WTC11 (cell line): Measurements from ENCODE around the gene MEX3D.

ENCODE experiments used
- ARID4B ChIP-seq: sonication (generic); formaldehyde crosslinking; IDR thresholded peaks from 2 replicates; pipeline ENCODE4 v1.8.0; 2023; ENCODE audit warnings: missing genetic modification reagents, mild to moderate bottlenecking, borderline replicate concordance
- ATF6 ChIP-seq: sonication (generic); formaldehyde crosslinking; IDR thresholded peaks from 2 replicates; pipeline ENCODE4 v1.8.1; 2023; ENCODE audit warnings: mild to moderate bottlenecking, missing genetic modification reagents
- CBFB ChIP-seq: sonication (generic); formaldehyde crosslinking; IDR thresholded peaks from 2 replicates; pipeline ENCODE4 v1.8.1; 2022; ENCODE audit warnings: mild to moderate bottlenecking, low read depth, missing genetic modification reagents
- CREB1 ChIP-seq: sonication (generic); formaldehyde crosslinking; IDR thresholded peaks from 2 replicates; pipeline ENCODE4 v1.8.0; 2023; ENCODE audit warnings: mild to moderate bottlenecking, missing genetic modification reagents
- FOXP4 ChIP-seq: sonication (generic); formaldehyde crosslinking; IDR thresholded peaks from 2 replicates; pipeline ENCODE4 v1.8.0; 2022; ENCODE audit warnings: mild to moderate bottlenecking, missing genetic modification reagents
- GABPB1 ChIP-seq: sonication (generic); formaldehyde crosslinking; IDR thresholded peaks from 2 replicates; pipeline ENCODE4 v1.8.1; 2023; ENCODE audit warnings: mild to moderate bottlenecking, missing genetic modification reagents
- JUN ChIP-seq: sonication (generic); formaldehyde crosslinking; IDR thresholded peaks from 2 replicates; pipeline ENCODE4 v1.8.0; 2023; ENCODE audit warnings: mild to moderate bottlenecking, missing genetic modification reagents
- NFYB ChIP-seq: sonication (generic); formaldehyde crosslinking; conservative IDR thresholded peaks from 2 replicates; pipeline ENCODE4 v1.8.0; 2022; ENCODE audit warnings: low read depth, missing genetic modification reagents
- NR2C2 ChIP-seq: sonication (generic); formaldehyde crosslinking; IDR thresholded peaks from 2 replicates; pipeline ENCODE4 v1.8.0; 2022; ENCODE audit warnings: mild to moderate bottlenecking, missing genetic modification reagents
- ZNF232 ChIP-seq: sonication (generic); formaldehyde crosslinking; IDR thresholded peaks from 2 replicates; pipeline ENCODE4 v1.8.0; 2022; ENCODE audit warnings: mild to moderate bottlenecking, missing genetic modification reagents
- TF ChIP-seq, protein P1 (sequence below): fragments of 200-600 bp; IDR thresholded peaks from 2 replicates; pipeline ENCODE4 v1.8.0; 2022; ENCODE audit warnings: antibody characterized with exemption
- TF ChIP-seq, protein P2 (sequence below): sonication (generic); formaldehyde crosslinking; conservative IDR thresholded peaks from 2 replicates; pipeline ENCODE4 v1.8.1; 2023; ENCODE audit warnings: mild to moderate bottlenecking, low read depth, missing genetic modification reagents, moderate library complexity
- TF ChIP-seq, protein P3 (sequence below): sonication (generic); formaldehyde crosslinking; IDR thresholded peaks from 2 replicates; pipeline ENCODE4 v1.8.0; 2022; ENCODE audit warnings: mild to moderate bottlenecking, missing genetic modification reagents

- TF ChIP-seq, protein P1, sequence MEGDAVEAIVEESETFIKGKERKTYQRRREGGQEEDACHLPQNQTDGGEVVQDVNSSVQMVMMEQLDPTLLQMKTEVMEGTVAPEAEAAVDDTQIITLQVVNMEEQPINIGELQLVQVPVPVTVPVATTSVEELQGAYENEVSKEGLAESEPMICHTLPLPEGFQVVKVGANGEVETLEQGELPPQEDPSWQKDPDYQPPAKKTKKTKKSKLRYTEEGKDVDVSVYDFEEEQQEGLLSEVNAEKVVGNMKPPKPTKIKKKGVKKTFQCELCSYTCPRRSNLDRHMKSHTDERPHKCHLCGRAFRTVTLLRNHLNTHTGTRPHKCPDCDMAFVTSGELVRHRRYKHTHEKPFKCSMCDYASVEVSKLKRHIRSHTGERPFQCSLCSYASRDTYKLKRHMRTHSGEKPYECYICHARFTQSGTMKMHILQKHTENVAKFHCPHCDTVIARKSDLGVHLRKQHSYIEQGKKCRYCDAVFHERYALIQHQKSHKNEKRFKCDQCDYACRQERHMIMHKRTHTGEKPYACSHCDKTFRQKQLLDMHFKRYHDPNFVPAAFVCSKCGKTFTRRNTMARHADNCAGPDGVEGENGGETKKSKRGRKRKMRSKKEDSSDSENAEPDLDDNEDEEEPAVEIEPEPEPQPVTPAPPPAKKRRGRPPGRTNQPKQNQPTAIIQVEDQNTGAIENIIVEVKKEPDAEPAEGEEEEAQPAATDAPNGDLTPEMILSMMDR = no peak
- no peak for TF ChIP-seq NR2C2
- TF ChIP-seq NFYB (CRISPR knock-in tag) = no peak
- no peak for TF ChIP-seq ATF6 (CRISPR knock-in tag)
- no peak for TF ChIP-seq GABPB1 (CRISPR knock-in tag)
- TF ChIP-seq, protein P2, sequence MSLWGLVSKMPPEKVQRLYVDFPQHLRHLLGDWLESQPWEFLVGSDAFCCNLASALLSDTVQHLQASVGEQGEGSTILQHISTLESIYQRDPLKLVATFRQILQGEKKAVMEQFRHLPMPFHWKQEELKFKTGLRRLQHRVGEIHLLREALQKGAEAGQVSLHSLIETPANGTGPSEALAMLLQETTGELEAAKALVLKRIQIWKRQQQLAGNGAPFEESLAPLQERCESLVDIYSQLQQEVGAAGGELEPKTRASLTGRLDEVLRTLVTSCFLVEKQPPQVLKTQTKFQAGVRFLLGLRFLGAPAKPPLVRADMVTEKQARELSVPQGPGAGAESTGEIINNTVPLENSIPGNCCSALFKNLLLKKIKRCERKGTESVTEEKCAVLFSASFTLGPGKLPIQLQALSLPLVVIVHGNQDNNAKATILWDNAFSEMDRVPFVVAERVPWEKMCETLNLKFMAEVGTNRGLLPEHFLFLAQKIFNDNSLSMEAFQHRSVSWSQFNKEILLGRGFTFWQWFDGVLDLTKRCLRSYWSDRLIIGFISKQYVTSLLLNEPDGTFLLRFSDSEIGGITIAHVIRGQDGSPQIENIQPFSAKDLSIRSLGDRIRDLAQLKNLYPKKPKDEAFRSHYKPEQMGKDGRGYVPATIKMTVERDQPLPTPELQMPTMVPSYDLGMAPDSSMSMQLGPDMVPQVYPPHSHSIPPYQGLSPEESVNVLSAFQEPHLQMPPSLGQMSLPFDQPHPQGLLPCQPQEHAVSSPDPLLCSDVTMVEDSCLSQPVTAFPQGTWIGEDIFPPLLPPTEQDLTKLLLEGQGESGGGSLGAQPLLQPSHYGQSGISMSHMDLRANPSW (CRISPR knock-in tag) = no peak
- TF ChIP-seq FOXP4 (CRISPR knock-in tag) = no peak
- no peak for TF ChIP-seq JUN (CRISPR knock-in tag)
- TF ChIP-seq CREB1 (CRISPR knock-in tag) = no peak
- no peak for TF ChIP-seq CBFB (CRISPR knock-in tag)
- no peak for TF ChIP-seq ARID4B (CRISPR knock-in tag)
- TF ChIP-seq, protein P3, sequence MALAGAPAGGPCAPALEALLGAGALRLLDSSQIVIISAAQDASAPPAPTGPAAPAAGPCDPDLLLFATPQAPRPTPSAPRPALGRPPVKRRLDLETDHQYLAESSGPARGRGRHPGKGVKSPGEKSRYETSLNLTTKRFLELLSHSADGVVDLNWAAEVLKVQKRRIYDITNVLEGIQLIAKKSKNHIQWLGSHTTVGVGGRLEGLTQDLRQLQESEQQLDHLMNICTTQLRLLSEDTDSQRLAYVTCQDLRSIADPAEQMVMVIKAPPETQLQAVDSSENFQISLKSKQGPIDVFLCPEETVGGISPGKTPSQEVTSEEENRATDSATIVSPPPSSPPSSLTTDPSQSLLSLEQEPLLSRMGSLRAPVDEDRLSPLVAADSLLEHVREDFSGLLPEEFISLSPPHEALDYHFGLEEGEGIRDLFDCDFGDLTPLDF = no peak
- no peak for TF ChIP-seq ZNF232 (CRISPR knock-in tag)
Measured at GRCh38 chr19:1508507-1508856, 59.6 kb downstream of the MEX3D start.
